ENCODE results near the gene RGL4.
"Not testable (repeated sequence)": the region's sequence is repeated elsewhere in the genome, so short reads cannot be mapped to it uniquely, and the experiment has no call there.

- not testable (repeated sequence) for TF ChIP-seq CTCF (IDR thresholded peaks at IDR 0.05; ENCODE audit: low read depth, low read length, poor library complexity, severe bottlenecking); EZH2phosphoT487 (IDR thresholded peaks at IDR 0.05; ENCODE audit: borderline replicate concordance, low read length)
Measured at GRCh38 chr22:23676841-23677700, 13.7 kb upstream of the RGL4 start.

All from DOHH2 (cell line).